Stimulated activated CD4-positive, alpha-beta T cell treated with anti-CD3 and anti-CD28 coated beads, Interleukin-4, amount 100 ng/mL, for 24 hours (primary cell): ENCODE data around the gene FOXA2.

Source experiments
- DNase-seq: peaks from one replicate; pipeline ENCODE4 v3.0.0-alpha.2; 2020

Gene FOXA2

DNA sequence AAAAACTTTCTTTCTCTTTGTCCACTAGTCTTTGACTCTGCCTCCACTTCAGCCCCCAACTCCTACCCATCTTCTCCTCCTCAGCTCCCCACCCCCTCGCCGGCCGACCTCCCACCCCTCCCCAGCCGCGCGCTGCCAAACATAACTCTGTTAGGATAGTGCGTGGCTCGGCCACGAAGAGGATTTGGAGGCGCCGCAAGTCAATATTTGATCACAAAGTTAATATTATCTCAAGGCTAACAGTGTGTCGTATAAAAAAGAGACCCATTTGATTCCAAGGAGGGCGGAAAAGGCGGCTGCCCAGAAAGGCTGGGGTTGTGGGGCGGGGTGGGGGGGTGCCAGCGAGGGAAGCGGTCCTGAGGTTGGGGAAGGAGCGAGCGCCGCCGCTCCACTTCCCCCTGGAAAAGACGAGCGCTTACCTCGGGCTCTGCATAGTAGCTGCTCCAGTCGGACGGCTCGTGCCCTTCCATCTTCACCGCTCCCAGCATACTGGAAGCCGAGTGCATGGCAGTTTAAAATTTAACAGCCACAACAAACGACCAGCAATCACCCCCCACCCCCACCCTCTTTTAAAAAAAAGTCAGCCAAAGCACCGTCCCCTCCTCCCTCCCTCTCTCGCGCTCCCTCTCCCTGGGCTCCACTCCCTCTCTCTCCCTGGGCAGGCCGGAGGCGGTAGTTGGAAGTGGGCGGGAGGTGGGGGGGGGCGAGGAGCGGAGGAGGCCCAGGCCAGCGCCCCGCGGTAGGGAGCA, 425 bp downstream of the FOXA2 start:
- no peak for DNase-seq

DNA sequence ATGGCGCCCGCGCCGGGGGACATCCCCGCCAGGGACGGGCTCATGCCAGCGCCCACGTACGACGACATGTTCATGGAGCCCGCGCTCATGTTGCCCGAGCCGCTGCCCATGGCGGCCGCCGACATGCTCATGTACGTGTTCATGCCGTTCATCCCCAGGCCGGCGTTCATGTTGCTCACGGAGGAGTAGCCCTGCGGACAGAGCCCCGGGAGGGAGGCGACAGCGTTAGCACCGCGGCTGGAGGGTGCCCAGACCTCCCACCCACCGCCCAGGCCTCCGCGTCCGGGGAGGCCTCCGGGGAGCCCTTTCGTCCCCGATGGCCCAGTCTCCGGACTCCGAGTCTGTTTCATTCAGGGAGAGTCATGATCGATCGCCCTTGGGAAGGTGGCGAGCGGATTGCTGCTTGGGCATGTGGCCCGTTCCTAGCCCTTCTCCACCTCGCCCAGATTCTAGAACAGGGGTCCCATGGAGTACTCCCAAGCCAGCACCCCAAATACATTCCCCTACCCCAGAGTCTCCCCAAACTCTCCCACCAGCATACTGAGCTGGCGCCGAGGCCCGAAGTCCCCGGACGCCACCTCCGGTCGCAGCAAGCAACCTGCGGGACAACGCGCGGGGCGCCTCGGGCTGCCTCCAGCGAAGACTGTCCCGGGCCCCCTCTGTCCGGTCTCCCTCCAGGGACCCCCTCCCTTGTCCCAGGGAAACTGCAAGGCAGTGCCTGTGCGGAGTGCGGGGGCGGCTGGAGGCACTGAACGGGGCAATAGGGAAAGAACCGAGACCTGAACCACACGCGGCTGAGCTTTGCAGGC, 1.2 kb downstream of the FOXA2 start:
- DNase-seq, result no peak

DNA sequence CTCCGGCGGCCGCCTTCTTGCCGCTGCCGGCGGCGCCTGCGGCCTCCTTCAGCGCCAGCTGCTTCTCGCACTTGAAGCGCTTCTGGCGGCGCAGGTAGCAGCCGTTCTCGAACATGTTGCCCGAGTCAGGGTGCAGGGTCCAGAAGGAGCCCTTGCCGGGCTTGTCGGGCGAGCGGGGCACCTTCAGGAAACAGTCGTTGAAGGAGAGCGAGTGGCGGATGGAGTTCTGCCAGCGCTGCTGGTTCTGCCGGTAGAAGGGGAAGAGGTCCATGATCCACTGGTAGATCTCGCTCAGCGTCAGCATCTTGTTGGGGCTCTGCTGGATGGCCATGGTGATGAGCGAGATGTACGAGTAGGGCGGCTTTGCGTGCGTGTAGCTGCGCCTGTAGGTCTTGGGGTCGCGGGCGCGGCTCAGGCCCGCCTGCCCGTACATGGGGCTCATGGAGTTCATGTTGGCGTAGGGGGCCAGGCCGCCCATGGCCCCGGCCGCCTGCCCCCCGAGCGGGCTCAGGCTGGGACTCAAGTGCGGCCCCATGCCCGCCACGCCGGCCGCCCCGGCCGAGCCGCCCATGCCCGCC, 1.9 kb downstream of the FOXA2 start:
- DNase-seq, result no peak

DNA sequence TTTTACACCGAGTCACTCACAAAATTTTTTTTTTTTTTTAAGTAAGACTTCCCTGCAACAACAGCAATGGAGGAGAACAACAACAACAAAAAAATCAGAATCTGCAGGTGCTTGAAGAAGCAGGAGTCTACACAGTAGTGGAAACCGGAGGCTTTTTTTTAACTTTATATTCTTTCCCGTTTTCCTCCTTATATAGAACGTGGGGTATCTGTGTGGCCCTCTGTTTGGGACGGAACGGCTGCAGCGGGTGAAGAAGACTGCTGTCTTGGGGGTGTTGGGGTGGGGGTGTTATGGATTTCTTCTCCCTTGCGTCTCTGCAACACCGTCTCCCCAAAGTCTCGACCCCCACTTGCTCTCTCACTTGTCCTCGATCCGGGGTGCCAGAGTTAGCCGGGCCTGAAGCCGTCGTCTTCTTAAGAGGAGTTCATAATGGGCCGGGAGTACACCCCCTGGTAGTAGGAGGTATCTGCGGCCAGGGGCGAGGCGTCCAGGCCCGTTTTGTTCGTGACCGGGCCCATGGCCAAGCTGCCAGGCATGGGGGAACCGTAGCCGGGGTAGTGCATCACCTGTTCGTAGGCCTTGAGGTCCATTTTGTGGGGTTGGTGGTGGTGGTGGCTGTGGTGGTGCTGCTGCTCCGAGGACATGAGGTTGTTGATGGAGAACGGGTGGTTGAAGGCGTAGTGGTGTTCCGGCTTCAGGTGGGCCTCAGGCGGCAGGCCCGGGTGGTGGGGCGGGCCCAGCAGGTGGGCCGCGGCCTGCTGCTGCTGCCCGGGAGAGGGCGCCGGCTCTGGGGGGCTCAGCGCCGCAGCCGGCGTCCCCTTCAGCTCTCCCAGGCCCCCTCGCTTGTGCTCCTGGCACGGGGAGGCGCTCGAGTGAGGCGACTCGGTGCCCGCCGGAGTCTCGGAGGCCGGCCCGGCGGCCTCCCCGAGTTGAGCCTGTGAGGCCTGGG, 2.7 kb downstream of the FOXA2 start:
- no peak for DNase-seq

DNA sequence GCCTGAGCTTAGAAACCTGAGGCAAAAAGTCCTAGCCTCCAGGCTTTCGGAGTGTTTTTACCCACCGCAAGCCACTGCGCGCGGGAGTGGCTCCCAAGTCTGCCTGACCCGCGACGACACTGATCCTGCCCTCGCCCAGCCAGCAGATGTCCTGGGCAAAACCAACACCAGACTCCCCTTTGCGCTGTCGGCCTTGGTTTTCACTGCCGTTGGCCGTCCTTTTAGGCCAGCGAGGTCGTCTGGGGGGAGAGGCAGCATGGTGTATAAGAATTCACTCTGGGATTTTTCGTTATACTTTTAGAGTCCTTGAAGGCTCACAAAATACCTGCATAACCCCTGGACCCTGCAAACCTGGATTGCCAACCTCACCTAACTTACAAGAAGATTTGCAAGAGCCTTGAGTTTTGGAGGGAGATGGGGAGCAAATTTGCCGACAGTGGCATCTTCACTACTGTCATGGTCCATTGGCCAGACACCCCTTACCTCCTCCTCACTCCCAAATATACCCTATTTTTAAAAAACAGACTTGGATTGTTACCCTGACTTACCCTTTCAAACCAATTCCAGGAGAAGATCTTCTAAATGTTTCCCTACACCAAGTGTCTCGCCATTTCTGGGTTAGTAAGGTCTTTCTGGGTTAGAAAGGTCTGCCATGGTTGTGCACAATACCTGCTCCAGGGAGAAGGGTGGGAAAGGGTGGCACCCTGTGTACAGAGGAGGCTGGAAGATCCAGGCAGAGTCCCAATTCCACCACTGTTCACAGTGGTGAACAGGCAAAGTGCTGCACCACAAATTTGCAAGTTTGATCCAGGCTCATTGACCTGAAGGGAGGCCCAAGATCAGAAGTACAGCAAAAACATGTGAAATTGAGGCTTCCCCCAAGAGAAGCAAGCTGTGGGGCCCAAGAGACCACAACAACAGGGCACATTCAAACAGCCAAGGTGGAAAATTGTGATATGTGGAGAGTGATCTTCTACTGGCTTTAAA, 4.4 kb downstream of the FOXA2 start:
- no peak for DNase-seq

DNA sequence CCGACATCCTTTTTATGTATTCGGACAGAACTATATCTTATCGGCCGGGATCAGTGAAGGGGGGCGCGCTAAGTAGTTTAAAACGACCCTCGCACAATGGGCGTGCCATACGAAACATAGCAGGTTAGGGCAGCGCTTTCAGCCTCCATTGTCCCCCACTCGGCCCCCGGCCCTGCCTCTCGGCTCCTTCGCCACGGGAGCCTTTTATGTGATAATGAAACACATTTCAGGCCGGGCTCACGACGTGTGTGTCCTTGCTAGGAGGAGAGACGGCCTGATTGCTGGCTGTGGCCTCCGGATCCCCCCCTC, 5.3 kb downstream of the FOXA2 start:
- no peak for DNase-seq

DNA sequence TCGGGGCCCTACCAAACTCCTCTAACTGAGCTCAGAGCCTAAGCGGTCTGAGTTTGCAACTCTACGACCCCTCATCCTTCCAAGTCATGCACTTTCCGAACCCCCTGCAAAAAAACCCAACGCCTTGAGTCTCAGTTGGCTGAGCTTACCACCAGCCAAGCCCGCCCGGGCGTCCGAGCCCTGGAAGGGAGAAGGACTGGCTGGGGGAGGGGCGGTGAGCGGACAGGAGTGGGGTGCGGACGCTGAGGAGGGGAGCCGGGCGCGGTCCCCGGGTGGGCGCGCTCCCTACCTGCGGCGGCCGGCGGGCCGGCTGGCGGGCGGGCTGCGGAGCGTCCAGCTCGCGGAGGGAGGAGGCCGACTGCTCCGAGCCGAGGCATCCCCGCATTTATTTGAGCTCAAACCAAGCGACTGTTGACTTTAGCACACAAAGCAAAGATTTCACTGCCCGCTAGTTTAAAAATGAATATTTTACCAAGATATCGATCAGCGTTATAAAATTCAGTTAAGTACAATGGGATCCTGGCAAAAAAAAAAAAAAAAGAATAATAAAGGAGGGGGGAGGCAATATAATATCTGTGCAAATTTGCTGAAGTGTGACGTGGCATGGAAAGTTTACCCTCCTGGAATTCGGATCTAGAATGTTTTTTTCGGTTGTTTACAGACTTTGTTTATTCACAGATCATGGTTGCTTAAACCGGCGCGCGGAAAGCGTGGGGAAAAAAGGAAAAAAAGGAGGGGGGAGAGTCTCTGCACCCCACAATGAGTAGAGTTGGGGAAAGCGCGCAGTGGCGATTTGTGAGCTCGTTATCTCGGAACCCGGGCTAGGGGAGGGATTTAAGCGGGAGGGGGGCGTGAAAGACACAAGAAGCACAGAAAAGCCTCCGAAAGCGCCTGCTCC, 5.9 kb downstream of the FOXA2 start:
- DNase-seq, result no peak

DNA sequence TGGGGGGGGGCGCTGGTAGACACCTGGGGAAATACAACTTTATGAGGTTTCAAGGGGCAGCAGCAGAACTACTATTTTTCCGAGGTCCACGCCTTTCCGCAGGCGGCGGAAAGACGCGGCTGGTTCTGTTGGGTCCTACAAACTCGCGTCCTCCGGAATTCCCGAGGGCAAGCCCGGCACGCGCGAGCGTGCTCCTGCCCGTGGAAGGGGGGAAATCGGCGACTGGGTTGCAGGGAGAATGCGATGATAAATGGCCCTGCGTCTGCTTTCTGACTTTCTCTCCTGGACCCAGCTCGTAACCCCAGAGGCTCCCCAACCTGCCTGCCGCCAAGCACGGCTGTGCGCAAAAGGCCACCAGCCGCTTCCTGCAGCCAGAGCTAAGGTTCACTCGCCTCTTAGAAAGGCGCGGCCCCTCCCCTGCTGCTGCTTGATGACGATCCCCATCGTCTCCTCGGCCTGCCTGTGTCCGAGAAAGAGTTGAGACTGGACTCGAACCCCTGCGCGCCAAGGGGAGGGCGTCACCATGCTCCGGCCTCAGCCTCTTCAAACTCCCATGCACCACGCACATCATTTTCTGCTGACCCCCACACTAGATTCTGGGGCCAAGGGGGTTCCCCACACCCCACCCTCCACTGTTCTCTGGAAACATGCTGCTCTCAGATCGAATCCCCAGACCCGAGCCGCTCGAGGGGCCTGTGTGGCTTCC, 6.7 kb downstream of the FOXA2 start:
- no peak for DNase-seq

DNA sequence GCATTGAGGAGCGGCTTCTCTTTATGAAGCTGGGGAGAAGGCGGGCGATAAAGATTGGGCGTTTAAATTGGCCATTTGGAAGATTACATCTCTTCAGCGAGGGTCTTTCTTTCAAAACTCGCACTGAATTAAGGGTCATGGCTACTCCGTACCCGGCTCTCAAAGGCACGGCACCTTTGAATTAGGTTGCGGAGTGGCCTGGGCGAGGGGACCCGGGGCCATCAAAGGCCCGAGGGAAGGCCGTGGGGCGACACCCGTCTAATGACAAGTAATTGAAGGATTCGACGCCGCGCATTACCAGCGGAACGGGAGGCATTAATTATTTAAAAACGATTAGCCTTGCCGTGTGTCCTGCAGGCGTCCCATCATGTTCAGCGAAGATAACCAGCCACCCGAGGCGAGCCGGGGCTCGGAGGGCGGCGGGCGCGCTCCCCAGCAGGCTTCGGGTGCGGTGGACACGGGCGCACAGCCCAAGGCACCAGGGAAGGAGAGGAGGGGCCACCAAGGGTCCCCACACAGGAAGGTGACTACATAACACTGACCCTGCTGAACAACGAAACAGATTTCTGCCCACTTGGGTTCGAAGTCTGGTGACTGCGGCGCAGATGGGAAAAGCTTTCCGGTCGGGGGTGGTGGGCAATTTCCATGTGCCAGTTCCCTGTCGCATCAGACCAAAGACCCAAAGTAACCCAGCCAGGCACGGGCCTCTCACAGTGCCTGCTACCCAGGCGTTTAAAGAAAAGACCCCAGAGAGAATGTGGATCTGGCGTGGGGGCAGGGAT, 7.4 kb downstream of the FOXA2 start:
- no peak for DNase-seq

DNA sequence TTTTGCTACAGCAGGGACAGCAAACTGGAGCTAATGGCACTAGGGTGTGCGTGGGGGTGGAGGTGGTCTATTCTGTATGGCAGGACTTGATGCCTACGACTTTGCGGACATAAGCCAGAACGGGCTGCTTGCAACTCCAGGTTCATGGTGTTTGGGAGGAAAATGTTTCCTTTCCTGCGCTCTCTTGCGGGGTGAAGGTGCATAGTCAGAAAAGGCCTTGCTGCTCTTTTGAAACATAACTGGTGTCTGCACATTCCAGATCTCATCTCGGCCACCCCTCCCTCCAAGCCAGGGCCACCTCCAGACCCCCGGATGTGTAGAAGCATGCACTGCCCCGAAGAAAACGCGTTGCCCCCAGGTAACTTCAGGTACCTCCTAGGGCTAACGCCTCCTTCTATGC, 8.1 kb downstream of the FOXA2 start:
- DNase-seq, result no peak

DNA sequence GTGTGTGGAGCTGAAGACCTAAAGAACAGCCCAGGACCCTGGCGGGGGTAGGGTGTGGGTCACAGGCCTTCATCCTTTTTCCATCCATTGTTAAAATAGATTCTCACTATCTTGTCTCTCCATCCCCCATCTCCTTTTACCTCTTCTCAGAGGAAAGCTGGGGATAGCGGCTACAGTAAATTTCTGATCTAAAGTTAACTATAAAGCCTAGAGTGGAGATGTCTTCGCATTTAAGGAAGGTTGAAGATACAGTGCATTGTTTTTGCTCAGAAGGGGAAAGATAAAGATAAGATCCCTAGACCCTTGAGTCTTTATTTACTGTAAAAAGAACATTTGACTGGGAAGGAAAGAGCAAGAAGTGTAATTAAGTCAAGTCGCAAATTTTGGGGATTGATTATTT, 8.6 kb downstream of the FOXA2 start:
- DNase-seq, result no peak

DNA sequence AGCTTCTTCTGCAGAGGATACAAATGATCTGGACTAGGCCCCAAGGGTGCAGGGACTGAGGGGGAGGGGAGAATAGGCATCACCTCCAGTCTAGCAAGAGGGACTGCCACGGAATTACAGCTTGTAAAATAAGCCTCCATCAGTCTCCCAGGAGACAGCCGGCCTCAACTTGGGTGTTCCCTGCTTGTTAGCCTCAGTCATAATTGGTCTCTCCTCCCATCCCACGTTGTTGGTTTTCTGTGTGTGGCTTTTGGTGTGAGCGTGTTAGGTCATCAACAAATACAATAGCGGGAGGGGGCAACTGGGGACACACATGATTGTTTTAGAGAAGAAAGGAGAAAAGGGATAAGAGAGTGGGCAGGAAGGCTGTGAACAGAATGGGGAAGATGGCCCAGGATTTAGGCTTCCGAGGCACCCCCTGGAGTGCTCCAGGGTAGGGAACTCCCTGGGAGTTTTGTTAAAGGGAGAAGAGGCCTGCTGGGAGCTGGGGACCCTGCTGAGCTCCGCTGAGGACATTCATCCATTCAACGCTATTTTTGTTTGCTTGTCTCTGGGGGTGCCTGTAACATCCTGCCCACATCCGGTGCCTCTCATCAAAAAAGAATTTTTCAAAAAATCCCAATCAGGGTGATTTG, 9.2 kb downstream of the FOXA2 start:
- no peak for DNase-seq

DNA sequence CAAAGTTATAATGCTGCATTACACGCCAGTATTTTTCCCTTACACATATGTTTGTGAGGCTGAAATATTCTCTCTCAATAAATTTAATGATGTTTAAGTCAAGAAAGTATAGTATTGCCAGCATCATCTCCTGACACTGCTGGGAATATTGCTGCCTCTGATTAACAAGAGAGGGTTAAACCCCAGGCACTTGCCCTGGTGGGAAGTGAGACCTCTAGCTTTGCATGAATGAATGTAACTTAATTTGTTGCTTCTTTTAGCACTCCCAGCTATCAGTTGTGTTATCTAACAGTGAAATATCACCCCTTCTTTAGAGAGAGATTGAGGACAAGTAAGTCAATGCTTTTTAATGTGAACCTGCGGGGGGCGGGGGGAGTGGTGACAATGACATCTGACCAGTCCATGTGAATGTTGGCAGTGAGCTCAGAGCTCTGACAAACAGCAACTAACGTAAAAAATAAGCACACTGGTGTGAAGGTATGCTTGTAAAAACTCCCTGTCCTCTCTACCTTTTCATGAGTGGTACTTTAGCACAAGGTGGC, 9.8 kb downstream of the FOXA2 start:
- no peak for DNase-seq

DNA sequence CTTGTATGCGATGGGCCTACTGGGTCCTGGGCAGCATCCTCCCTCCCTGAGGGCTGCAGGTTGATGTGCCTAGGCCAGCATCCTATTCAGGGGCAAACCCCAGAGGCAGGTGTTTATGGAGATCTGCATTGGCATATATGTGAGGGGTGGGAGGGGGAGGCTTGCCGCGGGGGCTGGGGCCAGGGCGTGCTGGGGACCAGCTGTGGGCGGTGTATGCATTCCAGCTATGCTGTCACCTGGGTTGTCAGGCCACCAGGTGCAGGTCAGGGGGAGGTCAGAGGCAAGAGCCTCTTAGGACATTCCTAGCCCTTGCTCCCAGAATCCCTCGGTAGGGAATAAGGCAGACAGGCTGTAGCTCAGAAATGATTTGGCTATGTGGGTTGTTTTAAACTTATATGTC, 11.9 kb downstream of the FOXA2 start:
- DNase-seq, result no peak

DNA sequence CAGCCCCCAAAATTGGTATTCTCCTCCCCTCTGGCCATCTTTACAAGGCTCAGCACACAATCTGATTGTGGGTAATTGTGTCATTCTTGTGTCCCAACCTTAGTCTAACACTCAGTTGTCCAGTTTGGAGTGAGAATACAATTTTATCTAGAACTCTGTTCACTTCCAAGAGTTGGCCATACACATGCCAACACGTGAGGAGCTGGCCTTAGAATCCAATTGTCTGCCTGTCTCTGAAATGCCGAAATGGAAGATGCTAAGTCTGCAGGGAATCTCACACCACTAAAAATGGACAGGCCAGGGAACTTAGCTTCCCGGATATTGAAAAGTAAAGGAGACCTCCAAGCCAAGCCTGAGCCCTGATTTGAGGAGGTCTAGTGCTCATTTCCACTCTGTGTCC, 12.3 kb downstream of the FOXA2 start:
- DNase-seq, result no peak

DNA sequence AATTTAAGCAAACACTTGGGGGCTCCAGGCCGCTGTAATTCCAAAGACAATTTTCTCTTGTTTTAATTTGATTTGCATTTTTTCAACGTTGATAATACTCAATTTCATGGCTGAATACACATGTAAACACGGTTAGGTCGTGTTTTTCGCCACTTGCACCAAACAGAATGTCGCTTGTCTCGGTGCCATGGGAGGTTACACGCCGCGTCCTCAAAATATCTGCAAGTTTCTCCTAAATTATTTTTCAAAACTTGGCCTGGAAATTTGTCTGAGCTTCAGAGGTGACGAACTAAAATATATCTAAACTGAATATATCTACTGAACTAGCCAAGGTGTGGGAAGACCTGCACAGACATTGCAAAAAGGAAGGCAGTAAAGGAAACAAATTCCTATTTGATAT, 15.0 kb downstream of the FOXA2 start:
- DNase-seq, result no peak

DNA sequence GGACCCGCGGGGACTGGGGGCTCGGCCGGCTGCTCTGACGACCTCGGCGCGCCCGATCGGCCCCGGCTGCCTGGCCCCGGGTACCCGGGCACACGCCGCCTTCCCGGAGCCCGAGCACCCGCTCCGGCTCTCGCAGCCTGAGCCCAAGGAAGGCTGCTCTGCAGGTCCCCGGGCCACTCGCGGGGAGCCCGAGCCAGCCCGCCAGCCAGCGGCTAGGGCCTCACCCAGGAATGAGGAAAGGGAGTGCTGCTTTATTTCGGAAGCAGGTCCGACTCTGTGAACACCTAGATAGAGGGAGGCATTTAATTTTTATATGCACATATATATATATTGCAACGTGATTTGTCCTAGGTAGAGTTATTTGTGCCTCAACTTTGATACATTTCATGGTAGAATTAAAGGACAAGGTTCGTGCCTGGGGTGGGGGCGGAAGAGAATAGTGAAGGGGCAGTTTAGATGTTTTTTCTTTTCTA, 15.5 kb downstream of the FOXA2 start:
- no peak for DNase-seq
